SK-N-SH treated with all-trans-retinoic acid at 6 μM for 48 hours (cell line): Measurements from ENCODE around the gene RAB5B.

Experiments used
- ATAC-seq: fragments of 200-7000 bp; cut with Tn5 transposase; 3 replicates; pipeline ENCODE4 v1.9.1; 2020; ENCODE audit warnings: mild to moderate bottlenecking, moderate library complexity
- ARNTL ChIP-seq: fragments of 450-650 bp; formaldehyde crosslinking; IDR thresholded peaks from 2 replicates; pipeline ENCODE4 v1.5.0; 2020; ENCODE audit warnings: low read depth, mild to moderate bottlenecking, moderate library complexity, borderline replicate concordance
- BACH2 ChIP-seq: fragments of 250-450 bp; sonication (Bioruptor Pico); IDR thresholded peaks from 2 replicates; pipeline ENCODE4 v1.9.0; 2021; ENCODE audit warnings: mild to moderate bottlenecking, borderline replicate concordance
- CSDC2 ChIP-seq: fragments of 250-450 bp; sonication (Bioruptor Pico); IDR thresholded peaks from 2 replicates; pipeline ENCODE4 v1.5.0; 2020; ENCODE audit warnings: mild to moderate bottlenecking, moderate library complexity
- ESRRG ChIP-seq: fragments of 250-450 bp; sonication (Bioruptor Pico); IDR thresholded peaks from 2 replicates; pipeline ENCODE4 v1.6.1; 2021; ENCODE audit warnings: mild to moderate bottlenecking
- GLIS3 ChIP-seq: fragments of 250-450 bp; sonication (Bioruptor Pico); IDR thresholded peaks from 2 replicates; pipeline ENCODE4 v1.5.0; 2020; ENCODE audit warnings: mild to moderate bottlenecking, moderate library complexity
- ISL1 ChIP-seq: fragments of 250-450 bp; sonication (Bioruptor Pico); IDR thresholded peaks from 2 replicates; pipeline ENCODE4 v2.1.2; 2022; ENCODE audit warnings: mild to moderate bottlenecking, moderate library complexity
- OSR1 ChIP-seq: fragments of 250-450 bp; sonication (Bioruptor Pico); IDR thresholded peaks from 2 replicates; pipeline ENCODE4 v1.8.0; 2022; ENCODE audit warnings: moderate library complexity, mild to moderate bottlenecking, inconsistent platforms
- PPARA ChIP-seq: fragments of 250-450 bp; sonication (Bioruptor Pico); IDR thresholded peaks from 2 replicates; pipeline ENCODE4 v1.5.0; 2020; ENCODE audit warnings: mild to moderate bottlenecking, borderline replicate concordance
- RARB ChIP-seq: fragments of 250-450 bp; sonication (Bioruptor Pico); IDR thresholded peaks from 2 replicates; pipeline ENCODE4 v1.8.0; 2021; ENCODE audit warnings: mild to moderate bottlenecking, moderate library complexity
- SNAI2 ChIP-seq: fragments of 250-450 bp; sonication (Bioruptor Pico); IDR thresholded peaks from 2 replicates; pipeline ENCODE4 v1.5.0; 2020; ENCODE audit warnings: mild to moderate bottlenecking, moderate library complexity
- TOX ChIP-seq: fragments of 250-450 bp; sonication (Bioruptor Pico); IDR thresholded peaks from 2 replicates; pipeline ENCODE4 v1.8.0; 2021; ENCODE audit warnings: mild to moderate bottlenecking, moderate library complexity, borderline replicate concordance
- ZC3H10 ChIP-seq: fragments of 250-450 bp; sonication (Bioruptor Pico); IDR thresholded peaks from 2 replicates; pipeline ENCODE4 v1.5.1; 2021; ENCODE audit warnings: mild to moderate bottlenecking, moderate library complexity
- ZFP3 ChIP-seq: fragments of 250-450 bp; sonication (Bioruptor Pico); IDR thresholded peaks from 2 replicates; pipeline ENCODE4 v1.5.0; 2020; ENCODE audit warnings: mild to moderate bottlenecking, moderate library complexity
- ZFP30 ChIP-seq: fragments of 450-650 bp; formaldehyde crosslinking; IDR thresholded peaks from 2 replicates; pipeline ENCODE4 v1.5.0; 2022; ENCODE audit warnings: mild to moderate bottlenecking, moderate library complexity
- ZNF565 ChIP-seq: fragments of 450-650 bp; formaldehyde crosslinking; conservative IDR thresholded peaks from 2 replicates; pipeline ENCODE4 v1.5.0; 2020; ENCODE audit warnings: low read depth, mild to moderate bottlenecking, moderate library complexity
- ZNF70 ChIP-seq: fragments of 450-650 bp; formaldehyde crosslinking; IDR thresholded peaks from 2 replicates; pipeline ENCODE4 v1.5.0; 2020; ENCODE audit warnings: mild to moderate bottlenecking, moderate library complexity
- TF ChIP-seq, protein P1 (sequence below): fragments of 250-450 bp; sonication (Bioruptor Pico); IDR thresholded peaks from 2 replicates; pipeline ENCODE4 v1.5.1; 2020; ENCODE audit warnings: low read depth, mild to moderate bottlenecking, moderate library complexity
- TF ChIP-seq, protein P2 (sequence below): fragments of 250-450 bp; sonication (Bioruptor Pico); IDR thresholded peaks from 2 replicates; pipeline ENCODE4 v1.8.0; 2020; ENCODE audit warnings: mild to moderate bottlenecking, moderate library complexity, borderline replicate concordance
- TF ChIP-seq, protein P3 (sequence below): fragments of 250-450 bp; sonication (Bioruptor Pico); IDR thresholded peaks from 2 replicates; pipeline ENCODE4 v1.8.0; 2021; ENCODE audit warnings: low read depth, mild to moderate bottlenecking, moderate library complexity, borderline replicate concordance

Gene RAB5B

DNA sequence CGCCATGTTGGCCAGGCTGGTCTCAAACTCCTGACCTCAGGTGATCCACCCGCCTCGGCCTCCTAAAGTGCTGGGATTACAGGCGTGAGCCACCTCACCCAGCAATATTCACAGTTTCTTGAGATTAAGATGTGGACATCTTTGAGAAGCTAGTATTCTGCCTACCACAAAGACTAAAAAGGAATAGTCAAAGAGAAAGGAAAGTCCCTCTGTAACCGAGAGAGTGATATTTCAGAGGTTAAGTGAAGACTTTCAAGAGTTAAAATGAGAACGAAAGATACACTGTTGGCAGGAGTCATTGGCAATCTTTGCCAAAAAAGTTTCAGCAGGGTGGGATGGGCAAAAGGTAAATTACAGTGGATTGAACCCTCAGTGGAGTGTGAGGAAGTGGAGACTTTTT lies 27.3 kb upstream of the RAB5B start:
- TF ChIP-seq ESRRG (CRISPR knock-in tag): no peak
- no peak for TF ChIP-seq PPARA (CRISPR knock-in tag)
- no peak for TF ChIP-seq BACH2
- TF ChIP-seq ZNF70 (CRISPR knock-in tag): no peak
- no peak for TF ChIP-seq ZFP3 (CRISPR knock-in tag)
- no peak for TF ChIP-seq GLIS3 (CRISPR knock-in tag)
- no peak for ATAC-seq

DNA sequence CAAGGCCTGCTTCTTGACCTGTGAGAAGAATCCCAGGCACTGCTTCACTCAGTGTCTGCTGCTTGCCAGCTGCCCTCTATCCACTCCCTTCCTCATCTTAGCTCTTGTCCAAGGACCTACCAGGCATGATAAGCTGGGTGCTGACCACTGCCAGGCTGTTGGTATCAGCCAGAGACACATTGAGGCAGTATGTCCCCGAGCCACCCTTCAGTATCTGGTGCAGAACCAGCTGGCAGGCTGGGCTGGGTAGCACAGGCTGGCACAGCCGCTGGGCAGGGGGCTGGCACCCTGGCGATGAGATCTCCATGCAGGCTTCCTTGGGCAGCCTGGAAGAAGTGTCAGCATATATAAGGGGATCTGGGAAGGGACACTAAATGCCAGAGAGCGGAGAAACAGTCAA lies 18.5 kb upstream of the RAB5B start:
- TF ChIP-seq OSR1 (CRISPR knock-in tag): no peak
- TF ChIP-seq CSDC2 (CRISPR knock-in tag): no peak
- no peak for TF ChIP-seq ZFP3 (CRISPR knock-in tag)
- TF ChIP-seq, protein P1, sequence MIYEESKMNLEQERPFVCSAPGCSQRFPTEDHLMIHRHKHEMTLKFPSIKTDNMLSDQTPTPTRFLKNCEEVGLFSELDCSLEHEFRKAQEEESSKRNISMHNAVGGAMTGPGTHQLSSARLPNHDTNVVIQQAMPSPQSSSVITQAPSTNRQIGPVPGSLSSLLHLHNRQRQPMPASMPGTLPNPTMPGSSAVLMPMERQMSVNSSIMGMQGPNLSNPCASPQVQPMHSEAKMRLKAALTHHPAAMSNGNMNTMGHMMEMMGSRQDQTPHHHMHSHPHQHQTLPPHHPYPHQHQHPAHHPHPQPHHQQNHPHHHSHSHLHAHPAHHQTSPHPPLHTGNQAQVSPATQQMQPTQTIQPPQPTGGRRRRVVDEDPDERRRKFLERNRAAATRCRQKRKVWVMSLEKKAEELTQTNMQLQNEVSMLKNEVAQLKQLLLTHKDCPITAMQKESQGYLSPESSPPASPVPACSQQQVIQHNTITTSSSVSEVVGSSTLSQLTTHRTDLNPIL (CRISPR knock-in tag): no peak
- TF ChIP-seq ZNF70 (CRISPR knock-in tag): no peak
- no peak for TF ChIP-seq ISL1 (CRISPR knock-in tag)
- TF ChIP-seq, all 23 proteins: peak for 0
- ATAC-seq: no peak

DNA sequence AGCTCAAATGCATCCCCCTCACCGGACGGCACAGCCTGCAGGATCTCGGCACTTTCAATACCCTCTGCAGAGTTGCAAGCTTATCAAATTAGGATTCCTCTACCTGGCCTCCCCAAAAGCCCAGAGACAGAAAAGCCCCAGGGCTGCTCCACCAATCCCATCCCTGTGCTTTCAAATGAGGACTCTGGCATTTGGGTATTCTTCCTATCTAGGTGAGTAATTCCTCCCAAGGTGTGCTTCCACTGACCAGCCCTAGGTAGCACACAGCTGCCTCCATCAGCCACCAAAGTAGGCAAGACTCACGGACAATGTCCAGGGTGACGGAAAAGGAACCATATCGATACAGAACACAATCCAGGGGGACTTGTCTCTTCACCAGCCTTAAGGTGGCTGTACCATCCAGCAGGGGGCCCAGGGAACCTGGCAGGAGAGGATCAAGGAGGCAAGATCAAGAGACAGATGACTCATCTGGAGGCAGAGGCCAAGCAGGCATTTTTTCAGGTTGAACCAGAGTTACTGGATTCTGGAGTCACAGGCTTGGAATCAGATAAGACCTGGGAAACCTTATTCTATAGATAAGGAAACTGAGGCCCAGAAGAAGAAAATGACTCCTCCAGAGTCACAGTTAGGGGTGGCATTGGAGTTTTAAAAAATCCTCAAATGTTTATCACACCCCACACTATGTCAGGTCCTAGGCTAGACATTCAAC lies 17.9 kb upstream of the RAB5B start:
- ATAC-seq: peak; percentile 93
- TF ChIP-seq ZFP3 (CRISPR knock-in tag): no peak
- TF ChIP-seq TOX (CRISPR knock-in tag): no peak
- TF ChIP-seq, protein P2, sequence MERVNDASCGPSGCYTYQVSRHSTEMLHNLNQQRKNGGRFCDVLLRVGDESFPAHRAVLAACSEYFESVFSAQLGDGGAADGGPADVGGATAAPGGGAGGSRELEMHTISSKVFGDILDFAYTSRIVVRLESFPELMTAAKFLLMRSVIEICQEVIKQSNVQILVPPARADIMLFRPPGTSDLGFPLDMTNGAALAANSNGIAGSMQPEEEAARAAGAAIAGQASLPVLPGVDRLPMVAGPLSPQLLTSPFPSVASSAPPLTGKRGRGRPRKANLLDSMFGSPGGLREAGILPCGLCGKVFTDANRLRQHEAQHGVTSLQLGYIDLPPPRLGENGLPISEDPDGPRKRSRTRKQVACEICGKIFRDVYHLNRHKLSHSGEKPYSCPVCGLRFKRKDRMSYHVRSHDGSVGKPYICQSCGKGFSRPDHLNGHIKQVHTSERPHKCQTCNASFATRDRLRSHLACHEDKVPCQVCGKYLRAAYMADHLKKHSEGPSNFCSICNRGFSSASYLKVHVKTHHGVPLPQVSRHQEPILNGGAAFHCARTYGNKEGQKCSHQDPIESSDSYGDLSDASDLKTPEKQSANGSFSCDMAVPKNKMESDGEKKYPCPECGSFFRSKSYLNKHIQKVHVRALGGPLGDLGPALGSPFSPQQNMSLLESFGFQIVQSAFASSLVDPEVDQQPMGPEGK (CRISPR knock-in tag): no peak
- TF ChIP-seq CSDC2 (CRISPR knock-in tag): no peak
- TF ChIP-seq ZFP30 (CRISPR knock-in tag): no peak
- TF ChIP-seq BACH2: no peak
- TF ChIP-seq ZNF565 (CRISPR knock-in tag): no peak
- TF ChIP-seq RARB (CRISPR knock-in tag): no peak
- no peak for TF ChIP-seq GLIS3 (CRISPR knock-in tag)
- no peak for TF ChIP-seq ESRRG (CRISPR knock-in tag)
- TF ChIP-seq, all 23 proteins: peak for 0

DNA sequence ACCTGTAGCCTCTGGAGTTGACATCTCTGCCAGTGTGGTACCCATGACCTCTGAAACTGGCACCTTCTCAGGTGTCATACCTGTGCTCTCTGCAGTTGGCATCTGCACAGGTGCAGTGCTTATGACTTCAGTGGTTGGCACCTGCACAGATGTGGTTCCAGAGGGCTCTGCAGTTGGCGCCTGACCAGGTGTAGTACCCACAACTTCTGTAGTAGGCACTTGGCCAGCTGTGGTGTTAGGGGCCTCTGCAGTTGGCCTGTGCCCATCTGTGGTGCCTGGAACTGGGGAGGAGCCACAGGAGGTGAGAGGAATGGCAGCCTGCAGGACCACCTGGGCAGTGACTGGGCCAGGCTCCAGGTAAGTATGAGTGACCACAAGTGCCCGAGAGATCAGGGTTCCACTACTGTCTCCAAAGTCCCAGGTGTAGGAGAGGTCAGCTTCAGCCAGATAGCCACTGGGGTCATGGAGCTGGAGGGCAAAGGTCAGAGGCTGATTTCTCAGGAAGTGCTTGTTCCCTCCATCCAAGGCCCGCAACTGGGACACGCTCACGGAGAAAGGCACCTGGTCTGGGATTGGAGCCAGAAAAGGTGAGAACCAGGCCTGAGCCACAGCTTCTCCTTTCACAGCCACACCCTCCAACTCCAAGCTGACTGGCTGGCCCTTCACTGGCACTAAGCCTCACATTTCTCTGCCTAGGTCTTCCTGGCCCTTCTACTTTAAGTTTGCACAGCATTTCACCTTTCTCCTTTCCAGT lies 16.6 kb upstream of the RAB5B start:
- TF ChIP-seq ZFP3 (CRISPR knock-in tag): no peak
- TF ChIP-seq ISL1 (CRISPR knock-in tag): no peak
- TF ChIP-seq, protein P3, sequence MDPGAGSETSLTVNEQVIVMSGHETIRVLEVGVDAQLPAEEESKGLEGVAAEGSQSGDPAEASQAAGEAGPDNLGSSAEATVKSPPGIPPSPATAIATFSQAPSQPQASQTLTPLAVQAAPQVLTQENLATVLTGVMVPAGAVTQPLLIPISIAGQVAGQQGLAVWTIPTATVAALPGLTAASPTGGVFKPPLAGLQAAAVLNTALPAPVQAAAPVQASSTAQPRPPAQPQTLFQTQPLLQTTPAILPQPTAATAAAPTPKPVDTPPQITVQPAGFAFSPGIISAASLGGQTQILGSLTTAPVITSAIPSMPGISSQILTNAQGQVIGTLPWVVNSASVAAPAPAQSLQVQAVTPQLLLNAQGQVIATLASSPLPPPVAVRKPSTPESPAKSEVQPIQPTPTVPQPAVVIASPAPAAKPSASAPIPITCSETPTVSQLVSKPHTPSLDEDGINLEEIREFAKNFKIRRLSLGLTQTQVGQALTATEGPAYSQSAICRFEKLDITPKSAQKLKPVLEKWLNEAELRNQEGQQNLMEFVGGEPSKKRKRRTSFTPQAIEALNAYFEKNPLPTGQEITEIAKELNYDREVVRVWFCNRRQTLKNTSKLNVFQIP (CRISPR knock-in tag): no peak
- no peak for TF ChIP-seq GLIS3 (CRISPR knock-in tag)
- TF ChIP-seq CSDC2 (CRISPR knock-in tag): no peak
- no peak for TF ChIP-seq ZC3H10 (CRISPR knock-in tag)
- no peak for TF ChIP-seq ZNF565 (CRISPR knock-in tag)
- TF ChIP-seq SNAI2: no peak
- no peak for TF ChIP-seq ARNTL
- no peak for ATAC-seq

DNA sequence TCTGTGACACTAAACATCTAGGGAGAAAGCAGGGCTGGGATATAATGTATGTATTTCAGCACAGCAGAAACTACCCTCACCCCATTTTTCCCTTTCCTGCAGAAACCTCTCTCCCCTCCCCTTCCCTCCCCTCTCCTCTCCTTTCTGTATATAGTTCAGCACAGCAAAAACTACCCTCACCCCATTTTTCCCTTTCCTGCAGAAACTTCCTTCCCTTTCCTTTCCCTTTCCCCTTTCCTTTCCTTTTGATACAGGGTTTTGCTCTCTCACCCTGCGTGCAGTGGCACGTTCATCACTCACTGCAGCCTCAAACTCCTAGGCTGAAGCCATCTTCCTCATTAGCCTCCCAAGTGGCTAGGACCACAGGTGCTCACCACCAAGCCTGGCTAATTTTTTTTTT lies 10.1 kb upstream of the RAB5B start:
- ATAC-seq: no peak
- TF ChIP-seq, protein P3 (CRISPR knock-in tag): no peak
- TF ChIP-seq RARB (CRISPR knock-in tag): no peak
